ENCODE measurements around the gene POMT2. TPM values are rescaled to one million over a fixed set of nuclear protein-coding genes. Genes with fewer than 3 reads are reported as not detected.

The POMT2 gene
- total and polyA plus RNA-seq, 2 experiments from 2014 or later, result 21.1 to 39.3 TPM

DNA sequence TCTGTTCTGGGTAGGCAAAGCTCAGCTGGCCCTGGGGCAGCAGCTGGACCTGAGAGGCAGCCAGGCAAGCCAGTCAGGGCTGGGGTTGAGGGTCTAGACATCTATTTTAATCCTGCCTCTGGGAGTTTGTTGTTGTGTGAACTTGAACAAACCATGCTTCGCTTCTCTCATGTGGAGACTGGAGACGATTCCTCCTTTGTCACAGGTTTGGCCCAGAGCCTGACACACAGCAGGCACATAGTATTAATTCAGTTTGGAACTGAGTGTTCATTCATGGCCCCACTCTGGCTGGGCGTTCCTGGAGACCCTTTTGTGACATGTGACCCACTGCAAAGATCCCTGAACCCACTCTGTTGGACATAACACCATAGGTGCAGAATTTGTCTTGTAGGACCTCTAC, 89.0 kb downstream of the POMT2 start:
- no peak for DNase-seq (ENCODE audit: low spot score)
- Histone ChIP-seq H4K20me1 (ENCODE audit: insufficient read depth, poor library complexity, severe bottlenecking) (no peaks in the 10 kb centered on the region), H3K36me3 (replicated peaks; ENCODE audit: insufficient read depth, low read depth) (no peaks in the 10 kb centered on the region), H3K9me2 (replicated peaks; ENCODE audit: insufficient read depth) (no peaks in the 10 kb centered on the region), H3K79me2 (no peaks in the 10 kb centered on the region), H3K4me3 (no peak overlapping the region), H3K4me2 (no peak overlapping the region), H3K9me3 (ENCODE audit: low read depth) (no peaks in the 10 kb centered on the region), H2AFZ (no peak overlapping the region), H3K4me1 (ENCODE audit: insufficient read depth) (no peaks in the 10 kb centered on the region), H3K27ac (no peak overlapping the region), H3K27me3 (no peaks in the 10 kb centered on the region)
- 88% methylated on average over 3 of the region's 3 CpGs for WGBS (ENCODE audit: low lambda C conversion rate, missing lambda C conversion rate)
- no peak for TF ChIP-seq CTCF (IDR thresholded peaks at IDR 0.05; ENCODE audit: poor library complexity)
- no peak for TF ChIP-seq EZH2phosphoT487 (IDR thresholded peaks at IDR 0.05; ENCODE audit: low read depth, severe bottlenecking, unreplicated experiment)
- no peak for TF ChIP-seq EZH2 (IDR thresholded peaks at IDR 0.05; ENCODE audit: borderline replicate concordance)

DNA sequence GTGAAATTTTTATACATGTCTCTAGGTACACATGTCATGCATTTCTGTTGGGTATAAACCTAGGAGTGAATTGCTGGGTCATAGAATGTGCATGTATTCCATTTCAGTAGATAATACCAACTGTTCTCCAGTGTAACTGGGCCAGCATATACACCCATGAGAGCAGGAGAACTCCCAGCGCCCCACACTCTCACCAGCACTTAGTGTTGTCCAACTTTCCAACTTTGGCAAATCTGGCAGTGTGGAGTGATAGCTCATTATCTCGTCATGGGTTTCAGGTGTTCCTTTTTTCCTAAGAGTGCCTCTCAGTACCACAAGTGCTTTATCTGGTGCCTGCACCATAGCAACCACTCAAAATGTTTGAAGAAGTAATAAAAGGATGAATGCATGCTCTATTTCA, 89.8 kb downstream of the POMT2 start:
- Histone ChIP-seq H3K4me1 (ENCODE audit: insufficient read depth) (no peaks in the 10 kb centered on the region), H3K9me3 (ENCODE audit: low read depth) (no peaks in the 10 kb centered on the region), H3K36me3 (replicated peaks; ENCODE audit: insufficient read depth, low read depth) (no peaks in the 10 kb centered on the region), H3K4me2 (no peak overlapping the region), H3K79me2 (no peaks in the 10 kb centered on the region), H3K27me3 (no peaks in the 10 kb centered on the region), H3K27ac (no peak overlapping the region), H3K4me3 (no peak overlapping the region), H4K20me1 (ENCODE audit: insufficient read depth, poor library complexity, severe bottlenecking) (no peaks in the 10 kb centered on the region), H3K9me2 (replicated peaks; ENCODE audit: insufficient read depth) (no peaks in the 10 kb centered on the region), H2AFZ (no peak overlapping the region)
- 80% methylated on average over 2 of the region's 2 CpGs for WGBS (ENCODE audit: low lambda C conversion rate, missing lambda C conversion rate)
- DNase-seq (ENCODE audit: low spot score), result no peak
- no peak for TF ChIP-seq CTCF (IDR thresholded peaks at IDR 0.05; ENCODE audit: poor library complexity)
- no peak for TF ChIP-seq EZH2 (IDR thresholded peaks at IDR 0.05; ENCODE audit: borderline replicate concordance)
- no peak for TF ChIP-seq EZH2phosphoT487 (IDR thresholded peaks at IDR 0.05; ENCODE audit: low read depth, severe bottlenecking, unreplicated experiment)

GRCh38 chr14:77228056-77228455, 92.6 kb downstream of the POMT2 start:
- DNase-seq (ENCODE audit: low spot score), result no peak
- Histone ChIP-seq H3K36me3 (replicated peaks; ENCODE audit: insufficient read depth, low read depth) (no peaks in the 10 kb centered on the region), H4K20me1 (ENCODE audit: insufficient read depth, poor library complexity, severe bottlenecking) (no peaks in the 10 kb centered on the region), H3K4me2 (no peak overlapping the region), H3K27ac (no peak overlapping the region), H3K27me3 (no peaks in the 10 kb centered on the region), H3K79me2 (no peaks in the 10 kb centered on the region), H3K4me1 (ENCODE audit: insufficient read depth) (no peaks in the 10 kb centered on the region), H3K9me2 (replicated peaks; ENCODE audit: insufficient read depth) (no peaks in the 10 kb centered on the region), H3K9me3 (ENCODE audit: low read depth) (no peaks in the 10 kb centered on the region), H3K4me3 (no peak overlapping the region), H2AFZ (no peak overlapping the region)
- no peak for TF ChIP-seq CTCF (IDR thresholded peaks at IDR 0.05; ENCODE audit: poor library complexity)
- no peak for TF ChIP-seq EZH2 (IDR thresholded peaks at IDR 0.05; ENCODE audit: borderline replicate concordance)
- no peak for TF ChIP-seq EZH2phosphoT487 (IDR thresholded peaks at IDR 0.05; ENCODE audit: low read depth, severe bottlenecking, unreplicated experiment)
- WGBS (ENCODE audit: low lambda C conversion rate, missing lambda C conversion rate), result 62% methylated on average over 6 of the region's 6 CpGs
